HCT116 (cell line): ENCODE data around the gene KRT38. TPM values are rescaled to one million over a fixed set of nuclear protein-coding genes. Genes with fewer than 3 reads are reported as not detected.

Source experiments
- ATAC-seq: fragments of 200-7000 bp; cut with Tn5 transposase; 2 replicates; pipeline ENCODE4 v1.9.1; 2020; ENCODE audit warnings: mild to moderate bottlenecking, moderate library complexity
- BruUV-seq: library from RNA; stranded (reverse); fragments of 400-500 nt; replicated peaks from 2 replicates; lab custom pipeline; 2021; lab: Mats Ljungman, UMichigan
- CTCF ChIA-PET: fragments of 300-600 bp; sonication (Branson Sonifier 250); formaldehyde crosslinking; loops from one replicate; lab custom pipeline; 2021; ENCODE audit warnings: antibody characterized with exemption; lab: Charles Lee
- POLR2A ChIA-PET: fragments of 300-600, 350-600 bp; sonication (Branson Sonifier 250); formaldehyde crosslinking; loops from one replicate; lab custom pipeline; 2021; ENCODE audit warnings: antibody characterized with exemption; lab: Charles Lee
- RAD21 ChIA-PET, 2 experiments: fragments of 300-600 bp; sonication (Branson Sonifier 250); formaldehyde crosslinking; loops; one replicate each; lab custom pipeline; 2023; ENCODE audit warnings: low total read pairs in 2 of 2; ENCODE audit not compliant: uncharacterized antibody in 2 of 2, unreplicated experiment in 2 of 2, low non-redundant PET in 1 of 2; lab: Charles Lee
- DNase-seq: peaks from one replicate; pipeline ENCODE4 v3.0.0-alpha.2; 2010; ENCODE audit warnings: low read depth, low spot score
- H2AFZ ChIP-seq: fragments of 200-600 bp; shearing (Covaris generic), sonication (generic); 2 replicates; pipeline ENCODE4 v1.6.1; 2017; ENCODE audit warnings: low read depth, mixed run types, mixed read lengths, antibody characterized with exemption, low read length; ENCODE audit not compliant: poor library complexity, severe bottlenecking
- H3K27ac ChIP-seq: 2 replicates; pipeline ENCODE4 v1.5.1; 2012; ENCODE audit warnings: low read depth, low read length
- H3K27me3 ChIP-seq: fragments of 200-600 bp; sonication (generic); 2 replicates; pipeline ENCODE4 v1.6.1; 2016; ENCODE audit warnings: mixed run types, low read length, mixed read lengths; ENCODE audit not compliant: insufficient read depth
- H3K36me3 ChIP-seq, 2 experiments: fragments of 200-500 bp in 1 of 2; fragments of 200-600 bp in 1 of 2; sonication (Bioruptor generic) in 1 of 2; sonication (generic) in 1 of 2; 2 replicates each; pipeline versions ENCODE4 v1.5.1 to v1.6.1; 2014 to 2016; ENCODE audit warnings: low read length in 2 of 2, inconsistent platforms in 1 of 2, mixed read lengths in 1 of 2, mixed run types in 1 of 2; ENCODE audit not compliant: insufficient read depth in 2 of 2, control insufficient read depth in 1 of 2
- H3K4me1 ChIP-seq, 2 experiments: fragments of 200-600 bp in 1 of 2; sonication (generic) in 1 of 2; 2 replicates each; pipeline versions ENCODE4 v1.5.1 to v1.6.1; 2012 to 2017; ENCODE audit warnings: low read length in 2 of 2, inconsistent platforms in 1 of 2, mild to moderate bottlenecking in 1 of 2, mixed read lengths in 1 of 2, mixed run types in 1 of 2, moderate library complexity in 1 of 2; ENCODE audit not compliant: insufficient read depth in 2 of 2, control insufficient read depth in 1 of 2
- H3K4me2 ChIP-seq: fragments of 200-600 bp; sonication (generic); 2 replicates; pipeline ENCODE4 v1.6.1; 2017; ENCODE audit warnings: mixed run types, low read length, mixed read lengths
- H3K4me3 ChIP-seq, 2 experiments: fragments of 200-600 bp in 1 of 2; sonication (generic) in 1 of 2; replicated peaks in 1 of 2; 2 replicates each; pipeline ENCODE4 v1.5.1; 2011 to 2016; ENCODE audit warnings: low read length in 2 of 2, control low read depth in 1 of 2, low read depth in 1 of 2, mild to moderate bottlenecking in 1 of 2, mixed read lengths in 1 of 2, mixed run types in 1 of 2
- H3K79me2 ChIP-seq: fragments of 200-600 bp; sonication (generic); 2 replicates; pipeline ENCODE4 v1.6.1; 2017; ENCODE audit warnings: mild to moderate bottlenecking, mixed run types, low read length, moderate library complexity, mixed read lengths; ENCODE audit not compliant: insufficient read depth
- H3K9ac ChIP-seq: fragments of 200-600 bp; sonication (generic); 2 replicates; pipeline ENCODE4 v1.6.1; 2016; ENCODE audit warnings: low read length, mixed read lengths
- H3K9me2 ChIP-seq: fragments of 200-600 bp; sonication (generic), shearing (Covaris generic); 2 replicates; pipeline ENCODE4 v1.6.1; 2017; ENCODE audit warnings: mixed run types, mild to moderate bottlenecking, moderate library complexity; ENCODE audit not compliant: insufficient read depth
- H3K9me3 ChIP-seq, 2 experiments: fragments of 200-500 bp in 1 of 2; fragments of 200-600 bp in 1 of 2; sonication (Bioruptor generic) in 1 of 2; sonication (generic) in 1 of 2; 2 replicates each; pipeline ENCODE4 v1.6.1; 2014 to 2017; ENCODE audit warnings: low read length in 2 of 2, mixed read lengths in 2 of 2, inconsistent platforms in 1 of 2, low read depth in 1 of 2, mild to moderate bottlenecking in 1 of 2, mixed run types in 1 of 2, moderate library complexity in 1 of 2; ENCODE audit not compliant: control insufficient read depth in 1 of 2, insufficient read depth in 1 of 2
- H4K20me1 ChIP-seq: fragments of 200-600 bp; sonication (generic), shearing (Covaris generic); 2 replicates; pipeline ENCODE4 v1.6.1; 2017; ENCODE audit warnings: mixed run types, mild to moderate bottlenecking, moderate library complexity; ENCODE audit not compliant: insufficient read depth
- CEBPB ChIP-seq: IDR thresholded peaks from 2 replicates; pipeline ENCODE4 v1.6.1; 2012; ENCODE audit warnings: low read depth
- CTCF ChIP-seq, 3 experiments: fragments of 200-600 bp in 1 of 3; sonication (generic) in 1 of 3; IDR thresholded peaks in 2 of 3; conservative IDR thresholded peaks in 1 of 3; 2 replicates each; pipeline ENCODE4 v1.5.1; 2012 to 2017; ENCODE audit warnings: low read depth in 2 of 3, low read length in 2 of 3, antibody characterized with exemption in 1 of 3, borderline replicate concordance in 1 of 3, control low read depth in 1 of 3, mild to moderate bottlenecking in 1 of 3, mixed read lengths in 1 of 3, mixed run types in 1 of 3, moderate library complexity in 1 of 3; ENCODE audit not compliant: insufficient read depth in 1 of 3
- ELF1 ChIP-seq: IDR thresholded peaks from 2 replicates; pipeline ENCODE4 v1.6.1; 2012; ENCODE audit warnings: low read depth, borderline replicate concordance
- EZH2 ChIP-seq: fragments of 200-600 bp; sonication (generic); IDR thresholded peaks from 2 replicates; pipeline ENCODE4 v1.6.1; 2017; ENCODE audit warnings: antibody characterized with exemption, mixed run types
- FOSL1 ChIP-seq: IDR thresholded peaks from 2 replicates; pipeline ENCODE4 v1.6.1; 2012; ENCODE audit warnings: low read depth
- JUND ChIP-seq: IDR thresholded peaks from 2 replicates; pipeline ENCODE4 v1.6.1; 2012
- POLR2A ChIP-seq: IDR thresholded peaks from 2 replicates; pipeline ENCODE4 v1.7.0; 2011; ENCODE audit warnings: borderline replicate concordance; ENCODE audit not compliant: insufficient read depth, insufficient read length; ENCODE audit errors: extremely low read depth
- POLR2AphosphoS5 ChIP-seq: IDR thresholded peaks from 2 replicates; pipeline ENCODE4 v1.6.1; 2011; ENCODE audit warnings: mild to moderate bottlenecking, low read depth, low read length, moderate library complexity
- RAD21 ChIP-seq: IDR thresholded peaks from 2 replicates; pipeline ENCODE4 v1.6.1; 2012; ENCODE audit warnings: low read depth, mild to moderate bottlenecking
- SIN3A ChIP-seq: IDR thresholded peaks from 2 replicates; pipeline ENCODE4 v1.6.1; 2012; ENCODE audit warnings: low read depth
- SP1 ChIP-seq: IDR thresholded peaks from 2 replicates; pipeline ENCODE4 v1.6.1; 2012; ENCODE audit warnings: low read depth
- SRF ChIP-seq: IDR thresholded peaks from 2 replicates; pipeline ENCODE4 v1.6.1; 2012; ENCODE audit warnings: low read depth
- TCF7L2 ChIP-seq: IDR thresholded peaks from 2 replicates; pipeline ENCODE4 v1.7.0; 2011; ENCODE audit warnings: borderline replicate concordance, inconsistent platforms; ENCODE audit not compliant: insufficient read depth, insufficient read length; ENCODE audit errors: extremely low read depth
- YY1 ChIP-seq: IDR thresholded peaks from 2 replicates; pipeline ENCODE4 v1.6.1; 2011; ENCODE audit warnings: low read length, low read depth, moderate library complexity, mild to moderate bottlenecking; ENCODE audit not compliant: insufficient replicate concordance; ENCODE audit errors: extremely low read depth
- intact Hi-C: fragments of 100-400 bp; cut with micrococcal nuclease; formaldehyde crosslinking; loops from 2 replicates; pipeline ENCODE4 v1.10.0; 2022
- total RNA-seq: library from RNA; stranded (reverse); gene quantifications from one replicate; pipeline ENCODE4 v1.2.1, GENCODE V29; 2021; ENCODE audit not compliant: unreplicated experiment
- TF ChIP-seq, protein P1 (sequence below): IDR thresholded peaks from 2 replicates; pipeline ENCODE4 v1.6.1; 2012
- TF ChIP-seq, protein P2 (sequence below): IDR thresholded peaks from 2 replicates; pipeline ENCODE4 v1.6.1; 2012

Gene KRT38
- total RNA-seq, 1 experiment from 2014 or later, result not detected

DNA sequence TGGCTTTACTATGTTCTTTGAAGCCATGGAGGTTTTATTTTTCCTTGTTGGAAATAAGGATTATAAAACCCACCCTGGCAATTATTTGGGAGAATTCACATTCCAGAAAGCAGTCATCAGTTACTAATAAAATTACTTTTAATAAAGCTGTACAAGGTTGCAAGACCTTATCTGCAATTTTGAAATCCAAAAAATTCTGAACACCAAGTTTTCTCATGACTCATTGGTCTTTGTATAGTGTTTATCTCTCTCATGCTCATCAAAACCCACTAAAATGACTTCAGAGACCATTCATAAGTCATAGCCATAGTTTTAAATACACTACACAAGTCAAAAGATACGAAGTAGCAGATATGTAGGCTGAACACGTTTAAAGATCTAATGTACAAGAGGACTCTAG is 6.0 kb upstream of the KRT38 start:
- Histone ChIP-seq H3K9me2 (no peaks in the 10 kb centered on the region), H3K79me2 (no peaks in the 10 kb centered on the region), H3K9ac (no peak overlapping the region), H3K4me3 (no peak overlapping the region), H3K4me1 (peaks cover 0 to 13% of the 10 kb centered on the region in 2 experiments; a peak in 2 of 4 replicates), H3K4me2 (no peak overlapping the region), H2AFZ (no peak overlapping the region), H3K36me3 (no peaks in the 10 kb centered on the region), H3K9me3 (no peaks in the 10 kb centered on the region), H4K20me1 (no peaks in the 10 kb centered on the region), H3K27ac (no peak overlapping the region), H3K27me3 (no peaks in the 10 kb centered on the region)
- ChIA-PET CTCF (no interaction called here), POLR2A (no interaction called here), RAD21 (no interaction called here)
- intact Hi-C loops, result no loop called here
- no TSS peak for BruUV-seq
- no peak for ATAC-seq
- TF ChIP-seq POLR2AphosphoS5, result no peak
- TF ChIP-seq CTCF (IDR thresholded peaks at IDR 0.05 in 2 of 3, conservative IDR thresholded peaks at IDR 0.05 in 1 of 3; ENCODE audit: borderline replicate concordance in 1 of 3, insufficient read depth in 1 of 3, low read depth in 2 of 3, low read length in 2 of 3), result no peak
- no peak for TF ChIP-seq SRF
- no peak for TF ChIP-seq RAD21
- TF ChIP-seq, protein P1, sequence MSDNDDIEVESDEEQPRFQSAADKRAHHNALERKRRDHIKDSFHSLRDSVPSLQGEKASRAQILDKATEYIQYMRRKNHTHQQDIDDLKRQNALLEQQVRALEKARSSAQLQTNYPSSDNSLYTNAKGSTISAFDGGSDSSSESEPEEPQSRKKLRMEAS, result no peak
- TF ChIP-seq YY1, result no peak
- no peak for TF ChIP-seq JUND
- no peak for TF ChIP-seq CEBPB
- no peak for TF ChIP-seq FOSL1
- TF ChIP-seq ELF1, result no peak
- no peak for TF ChIP-seq EZH2
- no peak for TF ChIP-seq SP1
- TF ChIP-seq POLR2A, result no peak
- no peak for TF ChIP-seq TCF7L2
- TF ChIP-seq, protein P2, sequence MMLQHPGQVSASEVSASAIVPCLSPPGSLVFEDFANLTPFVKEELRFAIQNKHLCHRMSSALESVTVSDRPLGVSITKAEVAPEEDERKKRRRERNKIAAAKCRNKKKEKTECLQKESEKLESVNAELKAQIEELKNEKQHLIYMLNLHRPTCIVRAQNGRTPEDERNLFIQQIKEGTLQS, result no peak
- no peak for TF ChIP-seq SIN3A
- no peak for DNase-seq
